IMR-90 (cell line): Measurements from ENCODE around the gene MRPS25. TPM values are rescaled to one million over a fixed set of nuclear protein-coding genes. Genes with fewer than 3 reads are reported as not detected.

Source experiments
- ATAC-seq: fragments of 200-7000 bp; cut with Tn5 transposase; 2 replicates; pipeline ENCODE4 v1.9.1; 2020; ENCODE audit warnings: low read depth, mild to moderate bottlenecking, moderate library complexity
- BruUV-seq: library from RNA; stranded (reverse); fragments of 400-500 nt; replicated peaks from 2 replicates; lab custom pipeline; 2021; lab: Mats Ljungman, UMichigan
- CTCF ChIA-PET: fragments of 300-600 bp; formaldehyde crosslinking; extraction: SDS; loops from one replicate; lab custom pipeline; 2021; ENCODE audit warnings: antibody characterized with exemption; lab: Yijun Ruan, JAX
- POLR2A ChIA-PET: fragments of 300-600 bp; sonication (Branson Sonifier 250); formaldehyde crosslinking; loops from one replicate; lab custom pipeline; 2022; ENCODE audit warnings: antibody characterized with exemption; ENCODE audit not compliant: unreplicated experiment; lab: Charles Lee
- DNase-seq: peaks from one replicate; pipeline ENCODE4 v3.0.0; 2013
- H2AFZ ChIP-seq: replicated peaks from 2 replicates; pipeline ENCODE3; 2013; ENCODE audit warnings: low read length, mild to moderate bottlenecking; ENCODE audit not compliant: poor library complexity
- H2AK5ac ChIP-seq: 2 replicates; pipeline ENCODE4 v1.6.1; 2013; ENCODE audit warnings: low read depth, low read length, inconsistent platforms
- H2AK9ac ChIP-seq: replicated peaks from 2 replicates; pipeline ENCODE3; 2013; ENCODE audit warnings: mild to moderate bottlenecking, low read depth, low read length, moderate library complexity; ENCODE audit not compliant: poor library complexity
- H2BK120ac ChIP-seq: 2 replicates; pipeline ENCODE4 v1.6.1; 2013; ENCODE audit warnings: low read depth, low read length, inconsistent platforms
- H2BK15ac ChIP-seq: 3 replicates; pipeline ENCODE4 v1.6.1; 2013; ENCODE audit warnings: low read depth, low read length, inconsistent platforms
- H2BK20ac ChIP-seq: 2 replicates; pipeline ENCODE4 v1.6.1; 2013; ENCODE audit warnings: low read depth, mild to moderate bottlenecking, inconsistent platforms, low read length, moderate library complexity
- H2BK5ac ChIP-seq: 2 replicates; pipeline ENCODE4 v1.6.1; 2013; ENCODE audit warnings: mild to moderate bottlenecking, low read depth, low read length, inconsistent platforms; ENCODE audit not compliant: poor library complexity, severe bottlenecking
- H3K14ac ChIP-seq: replicated peaks from 2 replicates; pipeline ENCODE4 v1.6.1; 2013; ENCODE audit warnings: low read depth, low read length, inconsistent platforms
- H3K18ac ChIP-seq: 2 replicates; pipeline ENCODE4 v1.6.1; 2013; ENCODE audit warnings: low read depth, low read length, control low read depth
- H3K23ac ChIP-seq: 2 replicates; pipeline ENCODE4 v1.6.1; 2013; ENCODE audit warnings: low read depth, low read length, inconsistent platforms
- H3K27ac ChIP-seq: 2 replicates; pipeline ENCODE4 v1.5.1; 2013; ENCODE audit warnings: mild to moderate bottlenecking, control low read depth, low read length; ENCODE audit not compliant: insufficient read depth
- H3K27me3 ChIP-seq: 2 replicates; pipeline ENCODE4 v1.6.1; 2013; ENCODE audit warnings: low read length; ENCODE audit not compliant: control insufficient read depth, insufficient read depth
- H3K36me3 ChIP-seq: 2 replicates; pipeline ENCODE4 v1.6.1; 2013; ENCODE audit warnings: low read length, mixed read lengths; ENCODE audit not compliant: control insufficient read depth, insufficient read depth
- H3K4ac ChIP-seq: 2 replicates; pipeline ENCODE4 v1.6.1; 2013; ENCODE audit warnings: low read depth, low read length, inconsistent platforms
- H3K4me1 ChIP-seq: 2 replicates; pipeline ENCODE4 v1.6.1; 2013; ENCODE audit warnings: low read length, mixed read lengths; ENCODE audit not compliant: control insufficient read depth, insufficient read depth
- H3K4me2 ChIP-seq: 2 replicates; pipeline ENCODE4 v1.6.1; 2013; ENCODE audit warnings: low read depth, mild to moderate bottlenecking, control low read depth, low read length, moderate library complexity
- H3K4me3 ChIP-seq: 2 replicates; pipeline ENCODE4 v1.5.1; 2013; ENCODE audit warnings: low read depth, mild to moderate bottlenecking, control low read depth, low read length, moderate library complexity; ENCODE audit not compliant: insufficient read depth
- H3K56ac ChIP-seq: 2 replicates; pipeline ENCODE4 v1.6.1; 2013; ENCODE audit warnings: low read length, inconsistent platforms; ENCODE audit not compliant: insufficient read depth; ENCODE audit errors: extremely low read depth
- H3K79me1 ChIP-seq, 2 experiments: 2 replicates each; pipeline ENCODE4 v1.6.1; 2013; ENCODE audit warnings: low read length in 2 of 2, inconsistent platforms in 1 of 2, low read depth in 1 of 2
- H3K9ac ChIP-seq: 2 replicates; pipeline ENCODE4 v1.6.1; 2013; ENCODE audit warnings: low read depth, low read length, control low read depth
- H3K9me1 ChIP-seq: 2 replicates; pipeline ENCODE4 v1.6.1; 2013; ENCODE audit warnings: low read length, inconsistent platforms; ENCODE audit not compliant: insufficient read depth
- H3K9me3 ChIP-seq: 2 replicates; pipeline ENCODE4 v1.6.1; 2013; ENCODE audit warnings: low read length; ENCODE audit not compliant: control insufficient read depth, insufficient read depth
- H4K20me1 ChIP-seq: 2 replicates; pipeline ENCODE4 v1.6.1; 2013; ENCODE audit warnings: low read length, inconsistent platforms; ENCODE audit not compliant: insufficient read depth
- H4K5ac ChIP-seq: 2 replicates; pipeline ENCODE4 v1.6.1; 2013; ENCODE audit warnings: mild to moderate bottlenecking, low read depth, low read length, control low read depth
- H4K8ac ChIP-seq, 2 experiments: 2 replicates each; pipeline ENCODE4 v1.6.1; 2013; ENCODE audit warnings: low read depth in 2 of 2, low read length in 2 of 2, control low read depth in 1 of 2, inconsistent platforms in 1 of 2
- H4K91ac ChIP-seq: 2 replicates; pipeline ENCODE4 v1.6.1; 2013; ENCODE audit warnings: low read depth, low read length, inconsistent platforms; ENCODE audit not compliant: insufficient read depth
- BHLHE40 ChIP-seq: fragments of 150-350 bp; IDR thresholded peaks from 2 replicates; pipeline ENCODE4 v1.6.1; 2016; ENCODE audit warnings: mild to moderate bottlenecking, low read depth, low read length
- CEBPB ChIP-seq: IDR thresholded peaks from 2 replicates; pipeline ENCODE4 v1.6.1; 2012; ENCODE audit warnings: low read depth, low read length, improper control_type of control experiment
- CHD1 ChIP-seq: IDR thresholded peaks from 2 replicates; pipeline ENCODE4 v1.6.1; 2012; ENCODE audit warnings: low read depth, low read length, improper control_type of control experiment
- ELK1 ChIP-seq: fragments of 150-350 bp; IDR thresholded peaks from 2 replicates; pipeline ENCODE4 v1.6.1; 2016; ENCODE audit warnings: low read depth, mild to moderate bottlenecking, low read length, moderate library complexity, borderline replicate concordance
- FOS ChIP-seq: fragments of 150-350 bp; IDR thresholded peaks from 2 replicates; pipeline ENCODE4 v1.6.1; 2016; ENCODE audit warnings: low read depth, low read length
- MAFK ChIP-seq: IDR thresholded peaks from 2 replicates; pipeline ENCODE4 v1.6.1; 2012; ENCODE audit warnings: low read depth, low read length, improper control_type of control experiment
- MAZ ChIP-seq: IDR thresholded peaks from 2 replicates; pipeline ENCODE4 v1.6.1; 2012; ENCODE audit warnings: low read depth, mild to moderate bottlenecking, low read length, improper control_type of control experiment, moderate library complexity, borderline replicate concordance
- MXI1 ChIP-seq: IDR thresholded peaks from 2 replicates; pipeline ENCODE4 v1.6.1; 2012; ENCODE audit warnings: low read depth, mild to moderate bottlenecking, low read length, moderate library complexity, borderline replicate concordance
- NFE2L2 ChIP-seq: fragments of 150-350 bp; IDR thresholded peaks from 2 replicates; pipeline ENCODE4 v1.6.1; 2016; ENCODE audit warnings: low read depth, mild to moderate bottlenecking, low read length
- POLR2A ChIP-seq: IDR thresholded peaks from 2 replicates; pipeline ENCODE4 v1.6.1; 2012; ENCODE audit warnings: mild to moderate bottlenecking, low read depth, low read length
- RAD21 ChIP-seq: IDR thresholded peaks from 2 replicates; pipeline ENCODE4 v1.6.1; 2012; ENCODE audit warnings: low read length, improper control_type of control experiment
- RCOR1 ChIP-seq: IDR thresholded peaks from 2 replicates; pipeline ENCODE4 v1.6.1; 2012; ENCODE audit warnings: mild to moderate bottlenecking, low read length, improper control_type of control experiment; ENCODE audit not compliant: insufficient replicate concordance
- RFX5 ChIP-seq: IDR thresholded peaks from 2 replicates; pipeline ENCODE4 v1.8.0; 2012; ENCODE audit warnings: low read depth, mild to moderate bottlenecking, low read length, moderate library complexity
- SMC3 ChIP-seq: fragments of 150-350 bp; IDR thresholded peaks from 2 replicates; pipeline ENCODE4 v1.6.1; 2016; ENCODE audit warnings: low read depth, mild to moderate bottlenecking, antibody characterized with exemption, low read length, moderate library complexity
- USF2 ChIP-seq: fragments of 150-350 bp; IDR thresholded peaks from 2 replicates; pipeline ENCODE4 v1.6.1; 2017; ENCODE audit warnings: mild to moderate bottlenecking, antibody characterized with exemption, low read length, low read depth
- WGBS, 2 experiments: methylation state at CpG; one replicate each; pipeline versions ENCODE4 v1.1.5 to v1.1.7; 2013; ENCODE audit warnings: missing lambda C conversion rate in 2 of 2; ENCODE audit not compliant: insufficient read length in 1 of 2; ENCODE audit errors: extremely low coverage in 2 of 2; 5-methylcytosine and 5-hydroxymethylcytosine counted together
- dilution Hi-C: fragments of 300-500 bp; cut with HindIII; formaldehyde crosslinking; loops from one replicate; pipeline ENCODE4 v1.14.3; 2018; ENCODE audit warnings: low sequenced_read_pairs; ENCODE audit not compliant: unreplicated experiment
- in situ Hi-C: fragments of 300-500 bp; cut with MboI; formaldehyde crosslinking; loops from 3 replicates; pipeline ENCODE4 v1.14.3; 2019; ENCODE audit warnings: low sequenced_read_pairs, inconsistent platforms, mixed read lengths
- intact Hi-C: fragments of 100-400 bp; cut with micrococcal nuclease; formaldehyde crosslinking; loops from 2 replicates; pipeline ENCODE4 v1.10.0; 2022
- polyA plus RNA-seq, 3 experiments: library from polyadenylated mRNA; depleted of rRNA; stranded (reverse); fragments of >200 nt; gene quantifications; 2 replicates each; pipeline ENCODE4 v1.2.3, GENCODE V29; 2012; ENCODE audit warnings: low replicate concordance in 1 of 3
- total RNA-seq: library from RNA; depleted of rRNA; stranded (reverse); fragments of >200 nt; gene quantifications from 2 replicates; pipeline ENCODE4 v1.2.3, GENCODE V29; 2012
- TF ChIP-seq, protein P1 (sequence below): conservative IDR thresholded peaks from 2 replicates; pipeline ENCODE4 v1.5.1; 2012; ENCODE audit warnings: mild to moderate bottlenecking, low read depth, low read length, improper control_type of control experiment

MRPS25 gene
- total and polyA plus RNA-seq, 2 of the 4 experiments (the other 2 are of a cell fraction): 9.0 to 20.8 TPM

- no peak overlapping the region for H3K14ac ChIP-seq
- DNase-seq (peak; percentile 3), ATAC-seq (no peak)
- no peak overlapping the region for H2AFZ ChIP-seq
- in situ Hi-C loops: no loop called here
- TF ChIP-seq, protein P1, sequence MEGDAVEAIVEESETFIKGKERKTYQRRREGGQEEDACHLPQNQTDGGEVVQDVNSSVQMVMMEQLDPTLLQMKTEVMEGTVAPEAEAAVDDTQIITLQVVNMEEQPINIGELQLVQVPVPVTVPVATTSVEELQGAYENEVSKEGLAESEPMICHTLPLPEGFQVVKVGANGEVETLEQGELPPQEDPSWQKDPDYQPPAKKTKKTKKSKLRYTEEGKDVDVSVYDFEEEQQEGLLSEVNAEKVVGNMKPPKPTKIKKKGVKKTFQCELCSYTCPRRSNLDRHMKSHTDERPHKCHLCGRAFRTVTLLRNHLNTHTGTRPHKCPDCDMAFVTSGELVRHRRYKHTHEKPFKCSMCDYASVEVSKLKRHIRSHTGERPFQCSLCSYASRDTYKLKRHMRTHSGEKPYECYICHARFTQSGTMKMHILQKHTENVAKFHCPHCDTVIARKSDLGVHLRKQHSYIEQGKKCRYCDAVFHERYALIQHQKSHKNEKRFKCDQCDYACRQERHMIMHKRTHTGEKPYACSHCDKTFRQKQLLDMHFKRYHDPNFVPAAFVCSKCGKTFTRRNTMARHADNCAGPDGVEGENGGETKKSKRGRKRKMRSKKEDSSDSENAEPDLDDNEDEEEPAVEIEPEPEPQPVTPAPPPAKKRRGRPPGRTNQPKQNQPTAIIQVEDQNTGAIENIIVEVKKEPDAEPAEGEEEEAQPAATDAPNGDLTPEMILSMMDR: no peak
- TF ChIP-seq RFX5 (no peak), CEBPB (no peak), POLR2A (no peak), NFE2L2 (no peak), MAFK (no peak), ELK1 (no peak), SMC3 (no peak), CHD1 (no peak), USF2 (no peak), RCOR1 (no peak), BHLHE40 (no peak), FOS (no peak), MAZ (no peak), MXI1 (no peak), RAD21 (no peak)
- H3K27me3 ChIP-seq: no peaks in the 10 kb centered on the region
- peaks cover 37% of the 10 kb centered on the region for H3K36me3 ChIP-seq
- H3K4ac ChIP-seq: no peak overlapping the region
- no CpG with 5 or more reads among the region's 4 CpGs for WGBS, 2 experiments
- CTCF ChIA-PET: no interaction called here
- no peak overlapping the region for H4K8ac ChIP-seq
- POLR2A ChIA-PET: no interaction called here
- H2BK120ac ChIP-seq: no peak overlapping the region
- H3K23ac ChIP-seq: no peak overlapping the region
- intact Hi-C loops: no loop called here
- H3K9ac ChIP-seq: no peak overlapping the region
- peaks cover 3% of the 10 kb centered on the region; the same call in 1 of the 2 replicates for H3K9me1 ChIP-seq
- no TSS peak for BruUV-seq
- H3K27ac ChIP-seq: no peak overlapping the region
- H3K79me1 ChIP-seq: peaks cover 5 to 24% of the 10 kb centered on the region in 2 experiments; a peak in 3 of 4 replicates
- no peaks in the 10 kb centered on the region for H3K4me1 ChIP-seq
- H4K20me1 ChIP-seq: peaks cover 8% of the 10 kb centered on the region; the same call in 1 of the 2 replicates
- no peak overlapping the region for H2AK5ac ChIP-seq
- H2BK20ac ChIP-seq: no peak overlapping the region
- dilution Hi-C loops: no loop called here
- H2AK9ac ChIP-seq: no peak overlapping the region
- H3K9me3 ChIP-seq: no peaks in the 10 kb centered on the region
- H3K56ac ChIP-seq: no peak overlapping the region
- no peak overlapping the region for H2BK5ac ChIP-seq
- no peak overlapping the region for H3K4me3 ChIP-seq
- no peak overlapping the region for H2BK15ac ChIP-seq
- no peak overlapping the region for H3K4me2 ChIP-seq
- no peak overlapping the region for H4K91ac ChIP-seq
- H3K18ac ChIP-seq: no peak overlapping the region
- H4K5ac ChIP-seq: no peak overlapping the region
These were observed 49.7 kb downstream of the MRPS25 start for GRCh38 chr3:15015456-15015855.
